Hippocampal formation (tissue), 2 donors: ENCODE measurements around the gene TNFRSF17.
A peak's percentile ranks its signal among the peaks of the same experiment; 100 is the strongest.

Source experiments
- DNase-seq, 2 donors: peaks; one replicate each; lab custom pipeline; 2025; lab: John Stamatoyannopoulos, UW

The TNFRSF17 gene

DNA sequence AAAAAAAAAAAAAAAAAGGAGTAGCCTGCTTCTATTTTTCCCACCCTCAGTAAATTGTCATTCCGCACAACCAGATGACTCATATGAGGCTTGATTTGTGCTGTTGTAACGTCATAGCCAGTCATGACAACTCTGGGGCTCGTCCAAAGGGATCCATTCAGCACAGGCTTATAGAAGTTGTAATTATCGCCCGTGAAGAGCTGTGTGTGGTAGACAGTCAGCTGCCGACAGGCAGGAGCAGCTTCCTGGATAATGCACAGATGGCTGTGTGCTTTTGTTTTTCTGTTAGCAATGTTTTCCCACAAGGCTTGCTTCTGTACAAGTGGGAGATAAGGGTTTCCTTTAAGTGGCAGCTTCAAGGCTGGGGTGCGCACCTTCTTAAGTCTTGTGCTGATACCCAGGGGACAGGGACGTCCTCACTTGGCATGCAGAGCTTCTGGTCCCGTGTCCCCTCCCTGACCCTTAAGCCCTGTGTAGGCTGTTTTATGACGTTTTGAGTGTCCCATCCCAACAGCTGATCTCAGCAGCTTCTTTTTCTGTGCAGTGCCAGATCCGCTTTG is 37.5 kb downstream of the TNFRSF17 start:
- peak in 1 of 2 donors; percentile 27 for DNase-seq

DNA sequence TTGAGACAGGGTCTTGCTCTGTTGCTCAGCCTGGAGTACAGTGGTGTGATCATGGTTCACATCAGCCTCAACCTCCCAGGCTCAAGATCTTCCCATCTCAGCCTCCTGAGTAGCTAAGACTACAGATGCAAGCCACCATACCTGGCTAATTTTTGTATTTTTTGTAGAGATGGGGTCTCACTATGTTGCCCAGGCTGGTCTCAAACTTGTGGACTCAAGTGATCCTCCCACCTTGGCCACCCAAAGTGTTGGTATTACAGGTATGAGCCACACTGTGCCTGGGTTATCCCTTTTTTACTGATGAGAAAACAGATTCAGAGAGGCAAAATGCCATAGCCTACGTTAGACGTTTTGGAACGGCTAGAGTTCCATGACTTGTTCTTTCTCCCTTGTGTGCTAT is 41.6 kb downstream of the TNFRSF17 start:
- DNase-seq: no peak

DNA sequence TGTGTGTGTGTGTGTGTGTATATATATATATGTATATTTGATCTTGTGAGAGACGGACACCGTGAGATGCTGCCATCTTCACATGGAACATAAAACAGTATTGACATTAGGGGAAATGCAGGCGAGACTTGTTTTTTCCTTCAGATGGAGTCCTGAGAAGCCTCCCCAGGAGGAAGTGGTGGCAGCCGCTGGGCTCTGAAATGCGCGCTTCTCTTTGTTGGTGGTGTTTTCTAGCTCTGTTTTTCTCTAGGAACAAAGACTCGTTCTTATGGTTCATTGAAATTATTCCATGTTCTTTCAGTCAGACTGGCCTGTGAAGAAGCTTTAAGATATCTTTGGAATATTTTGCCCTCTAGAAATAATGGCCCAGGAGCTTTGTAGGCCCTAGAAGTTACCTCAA is 44.5 kb downstream of the TNFRSF17 start:
- peak in 1 of 2 donors; percentile 49 for DNase-seq

DNA sequence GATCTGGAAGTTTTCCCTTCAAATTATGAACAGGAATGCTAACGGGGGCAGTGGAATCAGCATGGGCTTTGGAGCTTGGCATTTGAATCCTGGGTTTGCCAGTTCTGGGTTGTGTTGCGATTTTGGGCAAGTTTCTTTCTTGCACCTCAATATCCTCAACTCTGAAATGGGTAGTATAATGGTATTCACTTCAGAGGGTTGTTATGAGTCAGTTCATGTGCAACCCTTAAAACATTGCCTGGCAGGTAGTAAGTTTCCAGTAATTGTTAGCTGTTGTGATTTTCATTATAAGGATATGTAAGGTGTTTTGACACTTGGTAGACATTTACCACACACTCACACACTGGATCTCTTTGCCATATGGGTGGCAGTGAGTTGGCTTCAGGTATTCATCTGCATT is 44.9 kb downstream of the TNFRSF17 start:
- no peak for DNase-seq

DNA sequence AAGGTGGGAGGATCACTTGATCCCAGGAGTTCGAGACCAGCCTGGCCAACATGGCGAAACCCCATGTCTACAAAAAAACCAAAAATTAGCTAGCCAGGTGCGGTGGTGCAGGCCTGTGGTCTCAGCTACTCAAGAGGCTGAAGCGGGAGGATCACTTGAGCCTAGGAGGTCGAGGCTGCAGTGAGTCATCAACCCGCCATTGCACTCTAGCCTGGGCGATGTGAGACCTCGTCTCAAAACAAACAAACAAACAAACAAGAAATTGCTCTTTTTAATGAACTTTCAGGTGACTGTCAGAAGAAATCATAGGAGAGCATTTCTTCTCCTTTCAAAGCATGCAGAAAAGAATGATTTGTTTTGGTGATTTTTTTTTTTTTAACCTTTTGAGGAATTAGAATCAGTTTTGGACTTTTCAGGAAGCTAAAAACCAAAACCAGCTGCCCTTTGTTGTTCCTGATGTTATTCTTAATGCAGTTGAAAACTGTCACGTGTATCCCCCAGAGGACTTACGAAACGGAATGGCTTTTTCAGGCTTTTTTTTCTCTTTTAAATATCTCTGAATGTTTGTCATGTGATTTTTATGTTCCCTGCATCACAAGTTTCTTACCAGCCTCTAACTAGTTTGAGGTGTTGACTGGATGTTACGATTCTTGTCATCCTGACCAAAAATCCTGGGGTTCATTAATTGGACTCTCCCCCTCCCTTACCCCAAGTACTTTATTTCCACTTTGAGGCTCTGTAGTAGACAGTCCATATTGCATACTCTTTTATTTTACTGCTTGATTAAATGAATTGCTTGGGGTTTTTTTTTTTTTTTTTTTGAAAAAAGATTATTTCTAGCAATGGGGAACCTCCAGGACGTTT is 45.6 kb downstream of the TNFRSF17 start:
- DNase-seq: no peak

DNA sequence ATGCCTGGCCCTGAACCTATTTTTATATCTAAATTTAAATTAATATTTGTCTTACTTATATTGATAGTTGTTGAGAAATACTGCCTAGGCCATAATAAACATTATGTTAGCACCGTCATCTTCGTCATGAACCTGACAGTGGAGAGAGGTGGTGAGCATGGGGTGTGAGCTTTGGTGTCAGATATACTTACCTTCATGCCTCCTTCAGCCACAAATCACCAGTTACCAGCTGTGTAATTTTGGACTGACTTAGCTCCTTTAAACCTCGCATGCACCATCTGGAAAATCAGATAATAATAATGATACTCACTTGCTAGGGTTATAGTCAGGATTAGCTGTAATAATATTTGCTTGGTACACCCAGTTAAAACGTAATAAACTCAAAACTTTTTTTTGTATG is 46.6 kb downstream of the TNFRSF17 start:
- DNase-seq: no peak

DNA sequence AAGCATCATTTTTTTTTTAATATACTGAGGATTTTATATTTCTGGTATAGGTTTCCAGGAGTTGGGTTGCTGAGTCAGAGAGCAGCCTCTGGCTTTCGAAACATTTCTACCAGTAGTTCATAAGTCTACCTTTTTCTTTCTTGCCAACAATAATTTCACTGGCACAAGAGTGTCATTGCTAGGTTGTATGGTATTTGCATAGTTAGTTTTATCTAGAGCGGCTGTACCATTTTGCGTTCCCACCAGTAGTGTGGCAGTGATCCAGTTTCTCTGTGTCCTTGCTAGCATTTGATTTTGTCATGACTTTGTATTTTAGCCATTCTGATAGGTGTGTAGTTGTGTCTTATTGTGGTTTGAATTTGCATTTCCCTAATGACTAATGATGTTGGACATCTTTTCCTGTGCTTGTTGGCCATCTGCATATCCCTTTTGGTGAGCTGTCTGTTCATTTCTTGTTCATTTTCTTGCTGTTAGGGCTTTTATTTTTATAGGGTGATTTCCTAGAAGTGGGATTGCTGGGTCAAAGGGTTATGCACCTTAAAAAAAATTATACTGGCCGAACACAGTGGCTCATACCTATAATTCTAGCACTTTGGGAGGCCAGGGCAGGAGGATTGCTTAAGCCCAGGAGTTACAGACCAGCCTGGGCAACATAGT is 51.4 kb downstream of the TNFRSF17 start:
- no peak for DNase-seq

DNA sequence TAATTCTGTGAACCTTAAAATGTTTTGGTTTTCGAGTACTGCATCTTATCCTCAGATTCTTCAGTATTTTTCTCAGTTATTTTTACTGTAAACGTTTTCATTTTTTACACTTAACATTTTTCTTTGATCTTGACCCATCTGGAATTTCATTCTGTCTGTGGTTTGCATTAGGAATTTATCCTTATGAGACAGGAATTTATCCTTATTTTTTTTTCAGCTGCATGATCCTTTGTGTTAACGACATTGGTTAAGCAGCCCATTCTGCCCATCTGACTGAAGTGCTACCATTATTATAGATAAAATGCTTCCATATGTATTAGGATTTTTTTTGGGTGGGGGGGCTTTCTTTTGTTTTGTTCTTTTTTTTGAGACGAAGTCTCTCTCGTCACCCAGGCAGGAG is 52.5 kb downstream of the TNFRSF17 start:
- no peak for DNase-seq
